Duodenal mucosa (tissue), 2 donors: ENCODE measurements around the gene C6orf132.
A peak's percentile ranks its signal among the peaks of the same experiment; 100 is the strongest.

Source experiments
- H3K27ac ChIP-seq: one replicate; pipeline ENCODE4 v1.7.0; 2013; ENCODE audit warnings: low read depth, low read length
- H3K27me3 ChIP-seq, 2 donors: one replicate each; pipeline ENCODE4 v1.7.0; 2013; ENCODE audit warnings: low read length in 2 of 2, control low read depth in 1 of 2; ENCODE audit not compliant: insufficient read depth in 2 of 2, control insufficient read depth in 1 of 2
- H3K36me3 ChIP-seq, 2 donors: one replicate each; pipeline ENCODE4 v1.7.0; 2013; ENCODE audit warnings: low read length in 2 of 2, control low read depth in 1 of 2; ENCODE audit not compliant: insufficient read depth in 2 of 2, control insufficient read depth in 1 of 2
- H3K4me1 ChIP-seq, 2 donors: one replicate each; pipeline ENCODE4 v1.7.0; 2013; ENCODE audit warnings: low read length in 2 of 2, control low read depth in 1 of 2; ENCODE audit not compliant: insufficient read depth in 2 of 2, control insufficient read depth in 1 of 2
- H3K4me3 ChIP-seq, 2 donors: one replicate each; pipeline ENCODE4 v1.7.0; 2013; ENCODE audit warnings: low read length in 2 of 2, low read depth in 1 of 2
- H3K9ac ChIP-seq, 2 donors: one replicate each; pipeline ENCODE4 v1.7.0; 2013; ENCODE audit warnings: low read length in 2 of 2, low read depth in 1 of 2
- H3K9me3 ChIP-seq, 2 donors: one replicate each; pipeline ENCODE4 v1.7.0; 2013; ENCODE audit warnings: low read length in 2 of 2, control low read depth in 1 of 2; ENCODE audit not compliant: control insufficient read depth in 1 of 2

The C6orf132 gene

DNA sequence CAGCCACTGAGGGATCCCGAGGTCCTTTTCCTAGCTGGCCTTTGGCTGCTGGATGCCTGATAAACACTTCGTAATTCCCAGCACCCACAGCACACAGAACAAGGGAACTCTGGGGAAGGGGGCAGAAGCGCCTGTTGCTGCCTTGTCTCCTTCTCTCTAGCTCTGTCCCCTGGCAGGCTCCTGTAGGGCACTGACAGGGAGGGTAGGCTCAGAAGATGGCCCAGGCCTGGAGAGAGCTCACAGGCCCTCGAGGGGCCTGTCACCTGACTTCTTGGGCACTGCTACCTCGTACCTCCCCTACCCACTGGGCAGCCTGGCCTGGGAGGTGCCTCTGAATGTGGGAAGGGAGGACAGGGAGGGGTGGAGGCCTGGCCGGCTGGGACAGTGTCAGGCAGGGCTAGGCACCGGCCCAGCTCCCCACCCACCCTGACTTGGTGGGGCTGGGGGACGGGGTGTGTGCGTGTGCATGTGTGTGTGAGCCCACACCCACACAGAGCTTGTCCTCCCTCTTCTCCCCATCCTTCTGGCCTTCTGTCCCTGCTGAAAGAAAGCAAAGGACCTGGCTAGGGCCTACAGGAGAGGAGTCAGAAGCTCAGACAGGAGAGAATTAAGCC, 18.1 kb downstream of the C6orf132 start:
- Histone ChIP-seq H3K27me3 (no peaks in the 10 kb centered on the region), H3K9ac (peak overlapping the region; percentile 25 to 39), H3K4me3 (no peak overlapping the region), H3K27ac (peak overlapping the region; percentile 50), H3K9me3 (no peaks in the 10 kb centered on the region), H3K4me1 (peaks cover 37 to 40% of the 10 kb centered on the region in 2 donors), H3K36me3 (peaks cover 17 to 33% of the 10 kb centered on the region in 2 donors)

DNA sequence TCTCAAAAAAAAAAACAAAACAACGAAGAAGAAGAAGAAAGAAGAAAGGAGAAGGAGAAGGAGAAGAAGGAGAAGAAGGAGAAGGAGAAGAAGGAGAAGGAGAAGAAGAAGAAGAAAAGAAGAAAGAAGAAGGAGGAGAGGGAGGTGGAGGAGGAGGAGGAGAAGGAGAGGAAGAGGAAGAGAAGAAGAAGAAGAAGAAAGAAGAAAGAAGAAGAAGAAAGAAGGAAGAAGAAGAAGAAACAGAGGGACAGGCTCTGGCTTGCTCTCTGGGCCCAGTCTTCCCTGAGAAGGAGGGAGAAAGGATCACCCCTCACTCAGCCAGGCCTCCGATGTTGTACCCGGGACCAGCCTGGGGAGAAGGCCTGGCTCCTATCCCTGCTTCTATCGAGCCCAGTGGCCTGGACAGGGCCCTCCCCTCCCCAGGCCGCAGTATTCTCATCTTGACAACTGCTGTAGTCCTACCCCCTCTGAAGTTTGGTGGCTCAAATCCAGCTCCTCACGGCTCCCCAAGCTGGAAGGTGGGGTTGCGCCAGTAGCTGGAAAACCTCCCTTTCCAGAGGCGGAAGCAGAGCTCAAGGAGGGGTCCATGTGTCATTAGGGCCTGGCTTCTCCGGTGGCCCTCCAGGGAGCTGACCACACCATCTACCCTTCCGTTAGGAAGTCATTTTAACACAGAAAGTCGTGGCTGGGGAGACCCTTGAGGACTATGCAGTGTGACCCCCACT, 18.9 kb downstream of the C6orf132 start:
- Histone ChIP-seq H3K4me1 (peaks cover 37 to 40% of the 10 kb centered on the region in 2 donors), H3K36me3 (peaks cover 17 to 30% of the 10 kb centered on the region in 2 donors), H3K27ac (peak overlapping the region; percentile 61), H3K9me3 (no peaks in the 10 kb centered on the region), H3K9ac (peak overlapping the region; percentile 25 to 39), H3K4me3 (no peak overlapping the region), H3K27me3 (no peaks in the 10 kb centered on the region)

DNA sequence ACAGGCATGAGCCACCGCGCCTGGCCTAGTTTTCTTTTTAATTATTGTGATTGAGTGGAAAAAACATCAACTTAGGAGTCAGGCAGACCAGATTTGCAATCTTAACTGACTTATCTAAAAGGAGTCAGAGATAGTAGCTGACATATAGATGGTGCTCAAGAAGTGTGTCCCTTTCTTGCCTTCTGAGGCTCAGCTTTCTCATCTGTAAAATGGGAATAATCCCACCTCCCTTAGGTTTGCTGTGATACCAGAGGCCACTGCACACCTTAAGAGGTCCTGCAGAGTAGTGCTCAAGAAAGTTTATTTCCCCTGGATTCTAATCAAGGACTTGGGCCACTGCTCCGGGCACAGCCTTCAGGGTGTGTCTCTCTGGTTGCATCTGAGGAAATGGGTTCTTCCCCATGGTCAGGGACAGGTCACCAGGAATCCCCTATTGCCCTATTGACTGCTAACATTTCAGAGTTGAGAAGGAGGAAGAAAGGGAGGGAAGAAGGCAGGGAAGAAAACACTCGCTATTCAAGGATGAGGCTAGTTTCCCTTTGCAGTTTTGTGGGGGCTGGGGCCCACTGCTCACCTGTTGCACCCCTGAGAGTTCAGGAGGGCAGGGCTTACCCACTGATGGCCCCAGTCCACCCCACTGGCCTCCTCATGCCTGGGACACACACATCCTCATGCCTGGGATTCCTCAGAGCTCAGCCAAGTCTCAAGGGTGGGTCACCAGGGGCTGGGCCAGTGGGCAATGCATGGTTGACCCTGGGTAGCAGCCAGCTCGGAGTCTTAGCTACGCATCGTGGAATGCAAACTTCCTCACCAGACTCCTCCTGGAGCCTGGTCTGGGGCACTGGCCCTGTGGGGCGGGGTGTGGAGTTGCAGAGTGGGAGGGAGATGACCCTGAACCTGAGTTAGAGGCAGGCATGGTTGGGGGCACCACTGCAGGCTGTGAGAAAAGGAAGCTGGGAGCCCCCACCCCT, 21.2 kb downstream of the C6orf132 start:
- peak overlapping the region in 1 of 2 donors; percentile 7 for H3K9ac ChIP-seq
- H3K9me3 ChIP-seq = no peaks in the 10 kb centered on the region
- no peak overlapping the region for H3K27ac ChIP-seq
- peaks cover 12 to 18% of the 10 kb centered on the region in 2 donors for H3K36me3 ChIP-seq
- H3K27me3 ChIP-seq = no peaks in the 10 kb centered on the region
- H3K4me3 ChIP-seq = no peak overlapping the region
- peaks cover 57 to 61% of the 10 kb centered on the region in 2 donors for H3K4me1 ChIP-seq

DNA sequence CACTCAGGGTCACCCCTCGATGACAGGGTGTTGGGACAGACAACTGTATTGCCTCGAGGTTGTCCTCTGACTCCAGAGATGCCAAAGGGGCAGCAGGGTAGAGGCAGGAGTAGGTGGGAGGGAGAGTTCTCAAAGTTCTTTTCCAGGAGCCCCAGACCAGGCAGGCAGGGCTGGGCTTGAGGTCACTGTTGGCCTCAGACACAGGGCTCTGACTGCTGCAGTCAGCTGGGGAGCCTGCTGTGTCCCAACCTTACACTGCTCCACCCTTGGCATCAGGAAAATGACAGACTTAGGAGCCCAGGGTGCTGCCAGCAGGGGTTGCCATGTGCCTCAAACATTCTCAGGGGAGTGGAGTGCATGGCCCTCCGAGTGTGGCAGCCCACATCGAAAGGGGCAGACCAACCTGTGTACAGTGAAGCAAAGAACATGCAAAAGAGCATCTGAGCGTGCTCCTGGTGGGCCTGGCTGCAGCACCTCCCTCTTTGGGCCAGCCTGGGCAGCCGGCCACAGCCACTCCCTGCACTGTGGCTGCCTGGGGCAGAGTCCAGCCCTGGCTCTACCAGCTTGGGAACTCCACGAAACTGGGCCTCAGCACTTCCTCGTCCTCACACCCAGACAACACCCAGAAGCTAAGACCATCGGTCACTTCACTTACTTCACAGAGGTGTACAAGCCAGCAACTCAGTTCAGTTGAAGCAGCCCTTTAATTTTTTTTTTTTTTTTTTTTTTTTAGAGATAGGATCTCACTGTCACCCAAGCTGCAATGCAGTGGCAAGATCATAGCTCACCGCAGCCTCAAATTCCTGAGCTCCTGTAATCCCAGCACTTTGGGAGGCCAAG, 24.0 kb downstream of the C6orf132 start:
- H3K27ac ChIP-seq = peak overlapping the region; percentile 93

DNA sequence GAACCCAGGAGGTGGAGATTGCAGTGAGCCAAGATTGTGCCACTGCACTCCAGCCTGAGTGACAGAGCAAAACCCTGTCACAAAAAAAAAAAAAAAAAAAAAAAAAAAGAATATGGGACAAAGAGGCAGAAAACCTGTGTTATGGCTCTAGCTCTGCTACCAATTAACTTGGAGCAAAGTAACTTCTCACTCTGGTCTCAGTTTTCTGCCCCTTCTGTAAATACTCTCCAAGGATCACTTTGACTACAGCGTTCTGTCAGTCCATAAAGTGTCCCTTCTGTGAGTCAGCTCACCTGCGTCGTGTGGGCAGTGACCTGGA, 24.6 kb downstream of the C6orf132 start:
- Histone ChIP-seq H3K4me1 (peaks cover 54% of the 10 kb centered on the region in 2 donors), H3K4me3 (no peak overlapping the region), H3K27me3 (no peaks in the 10 kb centered on the region), H3K9ac (peak overlapping the region; percentile 70), H3K27ac (peak overlapping the region; percentile 93), H3K36me3 (no peaks in the 10 kb centered on the region), H3K9me3 (no peaks in the 10 kb centered on the region)

More for the DNA sequence above, 24.0 kb downstream of the C6orf132 start:
- H3K9ac ChIP-seq = peak overlapping the region; percentile 70
- no peaks in the 10 kb centered on the region for H3K9me3 ChIP-seq
- no peaks in the 10 kb centered on the region for H3K36me3 ChIP-seq
- H3K4me3 ChIP-seq = no peak overlapping the region
- peaks cover 50 to 51% of the 10 kb centered on the region in 2 donors for H3K4me1 ChIP-seq
- no peaks in the 10 kb centered on the region for H3K27me3 ChIP-seq

DNA sequence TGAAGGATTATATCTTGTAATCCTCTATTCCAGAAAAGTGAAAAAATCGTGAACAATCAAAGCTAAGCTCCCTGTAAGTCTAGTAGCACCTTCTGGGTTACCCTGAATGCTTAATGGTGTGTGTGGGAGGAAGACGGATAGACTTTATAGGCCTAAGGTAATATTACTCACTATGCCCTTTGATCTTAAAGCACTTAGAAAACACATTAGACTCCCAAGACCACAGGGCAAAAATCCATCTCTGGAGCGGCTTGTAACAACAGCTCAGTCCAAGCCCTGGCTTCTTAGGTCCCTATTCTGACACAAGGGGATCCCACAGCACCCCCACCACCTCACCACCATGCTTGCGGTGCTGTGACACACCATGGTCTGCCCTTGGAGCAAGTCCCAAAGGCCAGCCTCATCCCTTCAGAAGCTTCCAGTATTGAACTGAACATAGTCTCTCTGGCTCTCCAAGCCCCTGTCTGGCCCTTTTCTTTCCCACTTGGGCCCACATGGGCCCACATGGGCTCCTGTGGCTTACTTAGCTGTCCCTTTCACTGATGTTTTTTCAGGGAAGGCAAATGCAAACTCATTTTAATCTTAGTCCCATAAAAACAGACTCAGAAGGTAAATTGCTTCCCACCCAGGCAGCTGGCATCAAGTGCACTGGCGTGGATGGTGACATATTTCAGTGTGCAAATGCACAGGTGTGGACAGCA, 28.3 kb downstream of the C6orf132 start:
- Histone ChIP-seq H3K9ac (peak overlapping the region; percentile 33 to 38), H3K36me3 (peaks cover 5 to 8% of the 10 kb centered on the region in 2 donors), H3K27me3 (no peaks in the 10 kb centered on the region), H3K27ac (peak overlapping the region; percentile 67), H3K4me3 (peak overlapping the region in 1 of 2 donors; percentile 41), H3K4me1 (peaks cover 41 to 42% of the 10 kb centered on the region in 2 donors), H3K9me3 (no peaks in the 10 kb centered on the region)

DNA sequence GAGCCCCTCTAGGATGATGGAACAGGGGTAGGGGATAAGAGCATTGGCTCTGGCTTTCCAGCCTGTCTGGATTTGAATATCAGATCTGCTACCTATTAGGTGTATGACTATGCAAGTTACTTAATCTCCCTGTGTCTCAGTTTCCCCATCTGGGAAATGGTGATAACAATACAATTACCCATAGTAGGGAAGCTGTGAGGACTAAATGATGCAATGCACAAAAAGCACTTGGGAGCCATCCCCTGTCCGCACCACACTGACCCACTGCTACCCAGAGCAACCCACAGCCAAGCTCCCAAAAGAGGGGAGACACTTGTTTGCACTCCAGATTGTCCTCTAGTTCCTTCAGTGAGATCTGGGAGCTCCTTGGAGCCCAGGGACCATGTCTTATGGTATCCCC, 30.1 kb downstream of the C6orf132 start:
- H3K27ac ChIP-seq = no peak overlapping the region
- H3K9ac ChIP-seq = no peak overlapping the region
- peaks cover 10 to 21% of the 10 kb centered on the region in 2 donors for H3K36me3 ChIP-seq

DNA sequence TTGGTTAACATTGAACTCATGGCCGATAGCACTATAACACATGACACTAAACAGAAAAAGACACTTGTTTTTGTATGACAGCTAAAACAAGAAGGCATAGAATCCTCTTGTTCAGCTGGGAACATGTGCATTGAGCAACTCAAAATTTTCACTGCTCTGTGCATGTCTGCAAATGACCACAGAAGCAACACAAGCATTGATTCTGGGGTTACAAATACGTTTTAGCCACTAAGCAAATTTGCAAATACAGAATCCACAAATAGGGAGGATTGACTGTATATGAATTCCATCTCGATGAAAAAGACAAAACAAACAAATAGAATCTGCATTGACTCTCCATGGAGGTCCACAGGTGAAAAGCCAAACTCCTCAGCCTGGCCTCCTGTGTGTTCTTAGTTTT, 31.7 kb downstream of the C6orf132 start:
- no peak overlapping the region for H3K27ac ChIP-seq
- H3K9me3 ChIP-seq = no peaks in the 10 kb centered on the region
- H3K36me3 ChIP-seq = peaks cover 10 to 28% of the 10 kb centered on the region in 2 donors
- H3K9ac ChIP-seq = no peak overlapping the region
- H3K27me3 ChIP-seq = no peaks in the 10 kb centered on the region
- no peak overlapping the region for H3K4me3 ChIP-seq
- H3K4me1 ChIP-seq = peaks cover 20 to 21% of the 10 kb centered on the region in 2 donors

More for the DNA sequence above, 30.1 kb downstream of the C6orf132 start:
- H3K9me3 ChIP-seq = no peaks in the 10 kb centered on the region
- peaks cover 32 to 34% of the 10 kb centered on the region in 2 donors for H3K4me1 ChIP-seq
- no peak overlapping the region for H3K4me3 ChIP-seq
- no peaks in the 10 kb centered on the region for H3K27me3 ChIP-seq

DNA sequence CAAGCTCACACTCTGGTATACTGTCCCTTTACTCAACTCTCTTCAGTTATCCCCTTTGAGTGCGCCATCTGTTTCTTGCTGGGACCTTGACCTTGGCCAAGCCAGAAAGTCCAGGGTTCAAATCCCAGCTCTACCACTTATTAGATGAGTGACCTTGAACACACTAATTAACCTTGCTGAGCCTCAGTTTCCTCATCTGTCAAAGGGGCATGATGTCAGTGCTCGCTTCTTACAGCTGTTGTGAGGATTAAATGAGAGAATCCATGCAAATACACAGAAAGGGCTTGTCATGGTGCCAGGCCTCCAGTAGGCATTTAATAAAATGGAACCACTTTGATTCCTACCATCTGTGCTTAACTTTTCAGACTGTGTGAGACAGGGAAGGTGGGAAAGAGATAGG, 34.3 kb downstream of the C6orf132 start:
- Histone ChIP-seq H3K9me3 (no peaks in the 10 kb centered on the region), H3K4me3 (no peak overlapping the region), H3K9ac (no peak overlapping the region), H3K27me3 (no peaks in the 10 kb centered on the region), H3K36me3 (peaks cover 10 to 36% of the 10 kb centered on the region in 2 donors), H3K27ac (no peak overlapping the region), H3K4me1 (peaks cover 20 to 22% of the 10 kb centered on the region in 2 donors)
